ENCODE measurements around the gene DHRS4L2.

DNA sequence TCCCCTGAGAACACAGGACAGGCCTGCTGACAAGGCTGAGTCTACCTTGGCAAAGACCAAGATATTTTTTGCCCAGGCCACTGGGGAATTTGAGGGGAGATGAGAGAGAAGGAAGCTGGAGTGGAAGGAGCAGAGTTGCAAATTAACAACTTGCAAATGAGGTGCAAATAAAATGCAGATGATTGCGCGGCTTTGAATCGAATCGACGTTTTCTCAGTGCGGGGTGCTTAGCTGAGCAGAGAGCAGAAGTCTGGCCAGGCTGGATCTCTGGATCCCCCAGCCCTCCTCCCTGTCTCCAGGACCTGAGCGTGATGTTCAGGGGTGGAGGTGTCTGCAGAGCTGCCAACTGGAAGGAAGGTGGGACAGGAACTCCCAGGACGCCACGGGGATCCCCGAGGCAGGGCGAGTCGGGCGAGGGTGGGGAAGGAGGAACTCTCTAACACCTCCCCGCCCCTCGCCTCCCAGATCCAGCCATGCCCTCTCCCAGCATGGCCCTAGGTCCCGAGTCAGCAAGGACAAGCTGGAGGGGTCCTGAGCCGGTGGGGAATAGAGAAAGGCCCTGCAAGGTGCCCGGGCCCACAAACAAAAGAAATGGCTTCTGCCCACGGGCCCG lies 62.6 kb downstream of the DHRS4L2 start:
- TF ChIP-seq EZH2phosphoT487 (IDR thresholded peaks at IDR 0.05; ENCODE audit: low read depth, severe bottlenecking, unreplicated experiment): no peak
- TF ChIP-seq, protein P1, sequence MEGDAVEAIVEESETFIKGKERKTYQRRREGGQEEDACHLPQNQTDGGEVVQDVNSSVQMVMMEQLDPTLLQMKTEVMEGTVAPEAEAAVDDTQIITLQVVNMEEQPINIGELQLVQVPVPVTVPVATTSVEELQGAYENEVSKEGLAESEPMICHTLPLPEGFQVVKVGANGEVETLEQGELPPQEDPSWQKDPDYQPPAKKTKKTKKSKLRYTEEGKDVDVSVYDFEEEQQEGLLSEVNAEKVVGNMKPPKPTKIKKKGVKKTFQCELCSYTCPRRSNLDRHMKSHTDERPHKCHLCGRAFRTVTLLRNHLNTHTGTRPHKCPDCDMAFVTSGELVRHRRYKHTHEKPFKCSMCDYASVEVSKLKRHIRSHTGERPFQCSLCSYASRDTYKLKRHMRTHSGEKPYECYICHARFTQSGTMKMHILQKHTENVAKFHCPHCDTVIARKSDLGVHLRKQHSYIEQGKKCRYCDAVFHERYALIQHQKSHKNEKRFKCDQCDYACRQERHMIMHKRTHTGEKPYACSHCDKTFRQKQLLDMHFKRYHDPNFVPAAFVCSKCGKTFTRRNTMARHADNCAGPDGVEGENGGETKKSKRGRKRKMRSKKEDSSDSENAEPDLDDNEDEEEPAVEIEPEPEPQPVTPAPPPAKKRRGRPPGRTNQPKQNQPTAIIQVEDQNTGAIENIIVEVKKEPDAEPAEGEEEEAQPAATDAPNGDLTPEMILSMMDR (IDR thresholded peaks at IDR 0.05; ENCODE audit: poor library complexity): no peak

All from hepatocyte (in vitro differentiated cells).